HG03139 (cell line): ENCODE results near the gene KRTAP10-10.
"Not testable (repeated sequence)": the region's sequence is repeated elsewhere in the genome, so short reads cannot be mapped to it uniquely, and the experiment has no call there.

Experiments
- ATAC-seq: cut with Tn5 transposase; IDR thresholded peaks from one replicate; pipeline ENCODE4 v1.9.1; 2021; ENCODE audit not compliant: unreplicated experiment

KRTAP10-10 gene

DNA sequence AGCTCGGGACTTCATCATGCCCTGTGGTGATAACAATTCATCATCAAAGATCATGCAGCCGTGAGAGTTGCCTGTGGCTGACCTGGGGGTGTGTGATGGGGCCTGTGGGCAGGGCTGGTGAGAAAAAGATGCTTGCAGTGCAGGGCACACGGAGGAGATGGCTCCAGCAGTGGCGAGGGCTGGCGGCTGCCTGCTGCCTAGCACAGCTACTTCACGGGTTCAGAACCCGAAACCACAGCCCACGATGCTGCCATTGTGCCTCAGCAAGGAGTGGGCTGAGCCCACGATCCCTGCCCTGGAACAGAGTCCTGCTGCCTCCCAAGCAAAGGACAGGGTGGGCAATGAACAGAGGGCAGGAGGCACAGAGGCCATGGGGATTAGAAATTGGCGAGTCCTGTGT lies 10.9 kb upstream of the KRTAP10-10 start:
- no peak for ATAC-seq

DNA sequence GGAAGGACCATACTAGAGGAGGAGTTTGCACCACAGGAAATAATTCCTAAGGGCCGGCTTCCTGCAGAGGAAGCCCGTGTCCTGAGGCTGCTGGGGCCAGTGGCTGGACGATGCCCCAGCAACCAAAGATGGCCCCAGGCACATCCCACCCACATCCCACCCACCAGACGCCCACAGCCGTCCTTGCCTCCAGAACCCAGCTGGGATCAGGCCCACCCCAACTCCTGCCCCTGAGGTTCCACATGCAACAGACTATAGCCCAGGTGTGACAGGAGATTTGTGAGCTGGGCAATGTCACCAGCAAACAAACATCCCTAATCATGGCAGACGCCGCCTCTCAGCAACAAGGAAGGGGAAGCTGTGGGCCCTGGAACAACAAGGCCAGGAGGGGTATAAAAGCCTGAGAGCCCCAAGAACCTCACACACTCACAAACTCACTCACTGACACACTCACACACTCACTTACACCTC lies 10.4 kb upstream of the KRTAP10-10 start, which contains the start of gene KRTAP10-9:
Gene KRTAP10-9, plus strand, starts transcription at position 421 of the 471 bp plus-strand sequence. CDS start 79 bp downstream, outside the sequence.
- no peak for ATAC-seq

DNA sequence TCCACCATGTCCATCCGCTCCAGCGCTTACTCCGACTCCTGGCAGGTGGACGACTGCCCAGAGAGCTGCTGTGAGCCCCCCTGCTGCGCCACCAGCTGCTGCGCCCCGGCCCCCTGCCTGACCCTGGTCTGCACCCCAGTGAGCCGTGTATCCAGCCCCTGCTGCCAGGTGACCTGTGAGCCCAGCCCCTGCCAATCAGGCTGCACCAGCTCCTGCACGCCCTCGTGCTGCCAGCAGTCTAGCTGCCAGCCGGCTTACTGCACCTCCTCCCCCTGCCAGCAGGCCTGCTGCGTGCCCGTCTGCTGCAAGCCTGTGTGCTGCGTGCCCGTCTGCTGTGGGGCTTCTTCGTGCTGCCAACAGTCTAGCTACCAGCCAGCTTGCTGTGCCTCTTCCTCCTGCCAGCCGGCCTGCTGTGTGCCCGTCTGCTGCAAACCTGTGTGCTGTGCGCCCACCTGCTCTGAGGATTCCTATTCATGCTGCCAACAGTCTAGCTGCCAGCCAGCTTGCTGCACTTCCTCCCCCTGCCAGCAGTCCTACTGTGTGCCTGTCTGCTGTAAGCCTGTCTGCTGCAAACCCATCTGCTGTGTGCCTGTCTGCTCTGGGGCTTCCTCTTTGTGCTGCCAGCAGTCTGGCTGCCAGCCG lies 9.9 kb upstream of the KRTAP10-10 start:
- not testable (repeated sequence) for ATAC-seq

DNA sequence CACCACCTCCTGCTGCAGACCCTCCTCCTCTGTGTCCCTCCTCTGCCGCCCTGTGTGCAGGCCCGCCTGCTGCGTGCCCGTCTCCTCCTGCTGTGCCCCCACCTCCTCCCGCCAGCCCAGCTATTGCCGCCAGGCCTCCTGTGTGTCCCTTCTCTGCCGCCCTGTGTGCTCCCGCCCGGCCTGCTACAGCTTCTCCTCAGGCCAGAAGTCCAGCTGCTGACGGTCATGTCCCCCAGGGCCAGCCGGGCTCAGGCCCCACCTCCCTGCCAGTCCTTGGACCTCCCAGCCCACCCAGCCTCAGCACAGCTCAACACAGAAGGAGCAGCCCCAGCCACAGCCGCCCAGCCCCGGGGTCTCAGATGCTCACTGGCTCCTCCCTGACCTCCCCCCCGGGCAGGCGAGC lies 9.3 kb upstream of the KRTAP10-10 start:
- ATAC-seq: not testable (repeated sequence)

DNA sequence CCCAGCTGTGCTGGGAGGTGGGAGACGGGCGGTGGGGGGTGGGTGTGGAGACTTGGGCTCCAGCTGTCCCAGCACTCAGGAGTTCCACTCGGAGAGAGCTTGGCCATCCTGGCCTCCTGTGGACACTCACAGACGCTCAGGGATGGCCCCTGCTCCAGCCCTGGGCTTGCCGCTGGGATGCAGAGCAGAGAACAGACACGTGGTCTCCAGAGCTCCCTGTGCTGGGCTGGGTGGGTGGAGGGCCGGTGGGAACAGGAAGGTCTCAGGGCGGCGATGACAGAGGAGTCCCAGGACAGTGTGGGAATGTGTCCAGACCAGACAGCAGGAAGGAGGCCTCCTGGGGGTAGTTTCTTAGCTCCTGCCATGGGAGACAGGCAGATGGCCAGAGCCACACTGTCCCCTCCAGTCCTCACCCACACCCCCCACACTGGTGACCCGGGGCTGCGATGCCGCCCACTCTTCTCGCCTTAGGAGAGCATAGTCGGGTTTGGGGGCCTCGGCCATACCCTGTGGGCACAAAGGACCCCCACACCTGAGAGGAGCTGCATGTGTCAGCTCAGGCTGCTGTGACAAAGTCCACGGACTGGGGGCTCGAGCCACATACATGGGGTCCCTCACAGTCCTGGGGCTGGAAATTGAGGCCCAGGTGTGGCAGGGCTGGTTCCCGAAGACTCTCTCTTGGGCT lies 8.3 kb upstream of the KRTAP10-10 start:
- ATAC-seq: no peak

DNA sequence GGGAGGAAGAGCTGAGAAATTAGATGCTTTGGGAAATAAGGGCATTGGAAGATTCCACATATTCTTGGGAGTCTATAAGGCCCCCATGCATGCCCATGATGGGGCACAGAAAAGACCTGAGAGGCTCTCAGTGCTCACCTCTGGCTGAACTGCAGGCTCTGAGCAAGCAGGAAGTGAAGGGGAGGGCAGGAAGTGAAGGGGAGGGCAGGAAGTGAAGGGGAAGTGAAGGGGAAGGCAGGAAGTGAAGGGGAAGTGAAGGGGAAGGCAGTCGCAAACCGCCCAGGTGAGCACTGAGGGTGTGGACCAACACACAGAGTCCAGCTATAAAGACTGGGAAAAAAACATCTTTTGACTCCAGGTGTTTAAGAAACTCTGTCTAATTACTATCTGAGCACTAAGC lies 6.7 kb upstream of the KRTAP10-10 start:
- no peak for ATAC-seq

DNA sequence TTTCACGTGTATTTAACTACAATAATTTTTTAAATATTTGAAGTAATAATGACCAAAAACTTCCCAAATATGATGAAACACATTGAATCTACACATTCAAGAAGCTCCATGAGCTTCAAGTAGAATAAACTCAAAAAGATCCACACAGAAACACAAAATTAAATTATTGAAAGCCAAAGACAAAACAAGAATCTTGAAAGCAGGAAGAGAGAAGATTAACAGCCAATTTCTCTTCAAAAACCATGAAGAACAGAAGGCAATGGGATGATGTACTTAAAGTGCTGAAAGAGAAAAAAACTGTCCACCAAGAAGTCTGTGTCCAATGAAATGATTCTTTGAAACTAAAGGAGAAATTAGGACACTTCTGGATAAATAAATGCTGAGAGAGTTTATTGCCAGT lies 5.1 kb upstream of the KRTAP10-10 start:
- ATAC-seq: no peak

DNA sequence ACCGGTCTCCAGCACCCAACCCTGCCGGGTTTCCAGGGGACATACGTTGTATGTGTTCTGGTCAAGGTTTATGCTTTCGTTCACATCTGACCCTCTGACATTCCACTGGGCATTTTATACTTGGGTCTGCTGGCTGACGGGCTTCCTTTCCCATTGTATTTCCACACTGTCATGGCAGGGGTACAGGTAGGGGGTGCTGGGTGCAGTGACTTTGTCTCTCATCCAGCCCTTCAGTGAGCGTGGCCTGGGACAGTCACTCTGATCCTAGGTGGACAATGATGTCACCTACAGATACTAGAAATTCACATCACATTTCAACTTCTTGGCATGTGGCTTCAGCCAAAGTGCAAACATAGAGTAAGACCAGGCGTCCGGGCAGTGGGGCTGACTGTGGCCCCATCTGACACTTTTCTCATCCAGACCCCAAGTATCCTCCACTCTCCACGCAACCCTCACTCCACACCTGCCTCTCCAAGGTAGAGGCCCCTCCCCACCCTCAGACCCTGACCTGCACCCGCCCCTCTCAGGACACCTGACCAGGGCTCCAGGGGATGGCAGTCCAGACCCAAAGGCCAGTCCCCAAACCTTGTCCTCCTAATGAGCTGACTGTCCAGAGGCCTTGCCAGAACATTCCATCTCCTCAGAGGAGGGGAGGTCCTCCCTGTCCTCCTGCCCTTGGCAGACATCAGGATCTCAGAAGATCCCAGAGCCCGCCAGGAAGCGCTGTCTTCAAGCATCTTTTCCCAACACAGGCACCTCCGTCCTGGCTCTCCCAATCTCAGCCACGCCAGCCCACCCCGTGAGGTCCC lies 743 bp upstream of the KRTAP10-10 start:
- no peak for ATAC-seq

DNA sequence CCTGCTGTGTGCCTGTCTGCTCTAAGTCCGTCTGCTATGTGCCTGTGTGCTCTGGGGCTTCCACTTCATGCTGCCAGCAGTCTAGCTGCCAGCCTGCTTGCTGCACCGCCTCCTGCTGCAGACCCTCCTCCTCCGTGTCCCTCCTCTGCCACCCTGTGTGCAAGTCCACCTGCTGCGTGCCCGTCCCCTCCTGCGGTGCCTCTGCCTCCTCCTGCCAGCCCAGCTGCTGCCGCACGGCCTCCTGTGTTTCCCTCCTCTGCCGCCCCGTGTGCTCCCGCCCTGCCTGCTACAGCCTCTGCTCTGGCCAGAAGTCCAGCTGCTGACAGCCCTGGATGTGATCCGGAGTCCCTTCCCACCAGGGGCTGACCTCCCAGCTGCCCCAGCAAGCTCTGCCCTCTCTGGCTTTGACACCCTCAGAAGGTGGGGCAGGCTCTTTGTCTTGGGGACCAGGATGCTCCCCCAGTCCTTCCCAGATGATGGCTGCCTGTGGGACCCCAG lies 744 bp downstream of the KRTAP10-10 start:
- not testable (repeated sequence) for ATAC-seq

DNA sequence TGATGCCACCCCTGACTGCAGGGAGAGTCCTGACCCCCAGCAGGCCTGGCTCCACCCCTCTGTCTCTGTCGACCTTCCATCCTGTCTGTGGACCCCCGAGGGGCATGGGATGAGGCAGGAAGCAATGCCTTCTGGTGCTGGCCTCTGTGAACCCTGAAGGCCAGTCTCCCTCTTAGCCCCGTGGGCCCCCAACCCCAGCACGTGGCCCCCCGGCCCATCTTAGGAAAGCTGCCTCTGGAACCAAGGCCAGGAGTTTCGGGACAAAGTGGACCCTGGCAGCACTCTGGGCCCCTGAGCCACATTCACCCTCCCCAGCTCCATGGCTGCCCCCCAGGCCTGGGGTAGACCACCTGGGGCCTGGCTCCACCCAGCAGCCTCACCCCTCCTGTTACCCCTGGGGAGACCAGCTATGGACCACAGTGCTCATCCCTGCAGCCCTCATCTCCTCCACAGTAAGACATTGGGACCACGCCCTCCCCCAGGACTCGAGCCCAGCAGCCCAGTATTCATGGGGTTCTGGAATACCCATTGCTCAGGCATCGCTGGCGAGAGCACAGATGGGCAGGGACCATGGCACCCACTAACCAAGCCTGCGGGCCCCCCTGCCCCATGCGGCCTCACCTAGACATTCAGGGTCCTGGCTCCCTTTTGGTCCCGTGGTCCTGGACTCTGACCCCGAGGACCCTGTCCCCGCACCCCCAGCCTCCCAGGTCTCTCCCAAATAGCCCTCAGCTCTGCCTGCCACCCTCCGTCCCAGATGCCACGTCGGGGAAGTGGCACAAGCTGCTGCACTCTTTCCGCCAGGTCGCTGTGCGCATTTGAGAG lies 1.6 kb downstream of the KRTAP10-10 start:
- ATAC-seq: not testable (repeated sequence)

DNA sequence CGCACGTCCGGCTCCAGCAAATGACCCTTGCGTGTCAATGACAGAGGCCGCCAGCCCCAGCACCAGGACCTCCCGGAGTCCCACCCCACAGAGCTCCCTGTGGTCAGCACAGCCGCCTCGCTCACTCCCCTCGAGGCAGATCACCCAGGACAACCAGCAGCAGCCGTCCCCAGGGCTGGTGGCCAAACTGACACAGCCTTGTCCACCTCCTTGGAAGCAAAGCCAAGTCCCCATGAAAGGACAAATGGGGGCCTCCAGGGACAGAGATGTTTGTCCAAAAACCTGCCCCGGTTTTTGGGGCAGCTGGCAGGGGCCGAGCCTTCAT lies 2.1 kb downstream of the KRTAP10-10 start:
- no peak for ATAC-seq

DNA sequence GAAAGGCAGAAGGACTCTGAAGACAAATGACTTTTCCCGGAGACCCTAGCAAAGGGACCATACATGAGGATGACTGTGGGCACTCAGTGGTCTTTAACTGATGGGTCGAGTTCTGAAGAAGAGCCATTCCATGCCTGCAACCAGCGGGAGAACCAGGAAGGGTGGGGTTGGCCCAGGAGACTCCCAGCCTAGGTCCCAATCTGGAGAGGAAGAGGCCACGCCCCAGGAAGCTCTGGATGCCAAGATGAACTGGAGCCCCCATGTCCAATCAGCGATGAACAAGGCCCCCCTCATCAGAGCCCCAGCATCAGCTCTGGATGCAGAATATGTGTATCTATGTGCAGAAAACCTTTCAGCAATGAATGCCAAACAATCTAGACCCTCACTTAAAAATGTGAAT lies 3.6 kb downstream of the KRTAP10-10 start:
- no peak for ATAC-seq

DNA sequence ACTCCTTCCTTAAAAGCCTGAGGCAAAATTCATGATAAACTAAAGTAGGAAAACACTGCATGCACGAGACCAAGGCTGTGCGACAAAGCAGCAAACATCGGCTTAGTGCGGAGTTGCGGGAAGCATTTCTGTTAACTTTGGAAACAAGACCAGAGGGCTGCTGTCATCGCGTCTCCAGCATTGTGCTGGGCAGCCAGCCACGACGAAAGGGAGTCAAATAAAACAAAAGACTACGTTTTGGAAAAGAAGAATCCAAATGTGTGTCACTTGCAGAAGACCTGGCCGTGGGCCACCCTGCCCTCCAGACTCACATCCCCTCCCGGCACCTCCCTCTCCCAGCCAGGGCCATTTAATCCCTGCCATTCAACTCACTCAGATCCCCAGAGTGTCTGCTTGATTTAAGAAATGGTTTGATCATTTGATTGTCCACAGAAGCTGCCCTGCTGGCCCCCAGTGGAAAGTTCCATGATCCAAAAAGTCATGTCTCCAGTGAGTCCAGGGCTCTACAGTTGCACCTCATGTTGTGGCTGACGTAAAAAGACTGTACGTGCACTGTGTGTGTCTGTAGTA lies 6.7 kb downstream of the KRTAP10-10 start:
- ATAC-seq: no peak

DNA sequence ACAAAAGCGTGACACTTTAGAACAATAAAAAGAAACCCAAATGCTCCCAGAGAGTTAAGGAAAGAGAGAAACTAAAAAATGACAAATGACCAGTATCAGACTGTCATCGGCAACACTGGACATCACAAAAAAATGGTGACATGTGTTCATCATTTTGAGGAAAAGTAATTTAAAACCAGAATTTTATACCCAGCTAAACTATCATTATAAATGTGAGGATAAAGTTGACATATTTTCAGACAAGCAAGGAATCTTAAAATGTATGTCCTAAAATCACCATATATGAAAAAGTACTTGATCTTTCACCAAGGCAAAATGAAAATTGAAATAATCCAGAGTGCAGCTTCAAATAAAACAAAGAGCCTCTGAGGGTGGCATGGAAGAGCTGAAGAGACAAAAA lies 7.7 kb downstream of the KRTAP10-10 start:
- no peak for ATAC-seq

DNA sequence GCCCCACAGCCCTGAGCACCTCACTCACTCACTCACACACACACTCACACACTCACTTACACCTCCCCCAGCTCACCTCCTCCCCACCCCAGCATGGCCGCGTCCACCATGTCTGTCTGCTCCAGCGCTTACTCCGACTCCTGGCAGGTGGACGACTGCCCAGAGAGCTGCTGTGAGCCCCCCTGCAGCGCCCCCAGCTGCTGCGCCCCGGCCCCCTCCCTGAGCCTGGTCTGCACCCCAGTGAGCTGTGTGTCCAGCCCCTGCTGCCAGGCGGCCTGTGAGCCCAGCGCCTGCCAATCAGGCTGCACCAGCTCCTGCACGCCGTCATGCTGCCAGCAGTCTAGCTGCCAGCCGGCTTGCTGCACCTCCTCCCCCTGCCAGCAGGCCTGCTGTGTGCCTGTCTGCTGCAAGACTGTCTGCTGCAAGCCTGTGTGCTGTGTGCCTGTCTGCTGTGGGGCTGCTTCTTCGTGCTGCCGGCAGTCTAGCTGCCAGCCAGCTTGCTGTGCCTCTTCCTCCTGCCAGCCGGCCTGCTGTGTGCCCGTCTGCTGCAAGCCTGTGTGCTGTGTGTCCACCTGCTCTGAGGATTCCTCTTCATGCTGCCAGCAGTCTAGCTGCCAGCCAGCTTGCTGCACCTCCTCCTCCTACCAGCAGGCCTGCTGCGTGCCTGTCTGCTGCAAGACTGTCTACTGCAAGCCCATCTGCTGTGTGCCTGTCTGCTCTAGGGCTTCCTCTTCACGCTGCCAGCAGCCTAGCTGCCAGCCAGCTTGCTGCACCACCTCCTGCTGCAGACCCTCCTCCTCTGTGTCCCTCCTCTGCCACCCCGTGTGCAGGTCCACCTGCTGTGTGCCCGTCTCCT lies 9.4 kb downstream of the KRTAP10-10 start, which contains the start of gene KRTAP10-11:
Gene KRTAP10-11, plus strand, starts transcription at position 49 of the 856 bp plus-strand sequence. Its CDS starts 45 bp downstream, at position 94.
- not testable (repeated sequence) for ATAC-seq

DNA sequence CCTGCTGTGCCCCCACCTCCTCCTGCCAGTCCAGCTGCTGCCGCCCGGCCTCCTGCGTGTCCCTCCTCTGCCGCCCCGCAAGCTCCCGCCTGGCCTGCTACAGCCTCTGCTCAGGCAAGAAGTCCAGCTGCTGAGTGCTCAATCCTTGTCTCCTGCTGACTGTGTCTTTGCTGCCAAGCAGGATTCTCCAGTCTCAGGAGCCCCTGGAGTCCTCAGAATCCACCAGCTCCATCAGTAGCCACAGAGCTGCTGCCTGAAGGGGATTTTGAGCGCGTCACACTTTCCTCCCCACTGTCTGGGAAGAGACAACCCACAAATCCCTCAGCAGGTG lies 10.0 kb downstream of the KRTAP10-10 start:
- ATAC-seq: no peak

DNA sequence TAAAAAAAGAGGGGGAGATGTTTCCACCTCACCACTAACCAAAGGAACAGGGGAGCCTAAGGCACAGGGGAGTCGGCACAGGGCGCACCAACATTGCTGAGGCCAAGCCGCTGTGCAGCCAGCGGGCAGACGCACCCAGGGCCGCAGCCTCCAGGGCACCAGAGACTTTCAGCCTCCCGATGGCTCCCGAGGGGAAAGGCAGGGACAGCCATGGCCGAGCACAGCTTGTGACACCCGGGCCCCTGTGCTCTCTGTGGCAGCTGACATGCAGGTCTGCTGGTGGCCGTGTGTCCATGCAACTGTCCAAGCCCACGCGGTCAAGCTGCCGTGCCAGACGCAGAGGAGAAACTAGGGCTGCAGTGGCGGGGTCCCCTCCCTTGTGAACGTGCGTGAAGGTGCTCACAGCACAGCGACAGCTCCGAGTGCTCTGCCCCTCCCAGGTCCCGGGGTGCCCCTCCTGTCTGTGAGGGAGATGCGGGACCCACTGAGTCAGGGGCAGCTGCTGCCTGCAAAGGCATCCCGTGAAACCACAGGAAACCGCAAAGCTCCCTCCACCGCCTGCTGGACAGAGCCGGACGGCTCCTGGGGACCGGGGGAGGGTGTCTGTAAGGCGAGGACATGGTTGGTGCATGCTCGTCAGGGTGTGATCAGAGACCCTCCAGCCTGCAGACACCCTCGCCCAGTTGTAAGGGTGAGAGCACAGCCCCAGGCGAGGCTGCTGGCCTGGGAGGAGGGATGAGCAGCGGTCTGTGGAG lies 11.6 kb downstream of the KRTAP10-10 start:
- ATAC-seq: no peak

DNA sequence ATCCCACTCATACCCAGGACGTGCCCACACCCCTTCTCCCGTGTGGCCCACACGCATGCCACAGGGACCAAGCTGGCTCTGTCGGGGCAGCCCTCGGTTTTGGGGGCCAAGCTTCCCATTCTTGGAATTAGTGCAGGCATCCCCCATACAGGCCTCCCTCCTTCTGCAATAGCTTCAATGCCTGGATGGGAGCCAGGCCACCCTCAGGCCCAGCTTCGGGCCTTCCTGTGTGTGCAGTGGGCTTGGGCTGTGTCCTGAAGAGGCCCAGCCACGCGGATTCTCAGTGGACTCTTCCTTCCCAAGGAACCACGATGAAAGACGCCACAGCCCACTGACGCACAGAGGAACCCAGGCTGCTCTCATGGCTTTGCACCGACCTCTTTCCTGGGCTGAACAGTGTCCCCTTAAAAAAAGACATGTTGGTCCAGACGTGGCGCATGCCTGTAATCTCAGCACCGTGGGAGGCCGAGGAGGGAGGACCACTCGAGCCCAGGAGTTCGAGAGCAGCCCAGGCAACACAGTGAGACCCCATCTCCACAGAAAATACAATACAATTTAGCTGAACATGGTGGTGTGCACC lies 12.5 kb downstream of the KRTAP10-10 start:
- no peak for ATAC-seq
